Left ventricle myocardium inferior (tissue), 1 donor: ENCODE data around the gene OR10H5. TPM values are rescaled to one million over a fixed set of nuclear protein-coding genes. Genes with fewer than 3 reads are reported as not detected.

Source experiments
- DNase-seq: peaks from one replicate; pipeline ENCODE4 v3.0.0-alpha.2; 2020
- H3K27ac ChIP-seq: fragments of 200-600 bp; replicated peaks from 2 replicates; pipeline ENCODE4 v1.8.0; 2021
- H3K27me3 ChIP-seq: fragments of 200-600 bp; 2 replicates; pipeline ENCODE4 v1.8.0; 2021; ENCODE audit warnings: low read depth
- H3K36me3 ChIP-seq: fragments of 200-600 bp; 2 replicates; pipeline ENCODE4 v1.8.0; 2021
- H3K4me1 ChIP-seq: fragments of 200-600 bp; 2 replicates; pipeline ENCODE4 v1.8.0; 2021
- H3K4me3 ChIP-seq: fragments of 200-600 bp; 2 replicates; pipeline ENCODE4 v1.8.0; 2021; ENCODE audit warnings: mild to moderate bottlenecking, moderate library complexity
- H3K9me3 ChIP-seq: fragments of 200-600 bp; replicated peaks from 2 replicates; pipeline ENCODE4 v1.8.0; 2021
- CTCF ChIP-seq: fragments of 200-600 bp; IDR thresholded peaks from 2 replicates; pipeline ENCODE4 v1.8.0; 2021; ENCODE audit warnings: antibody characterized with exemption, mild to moderate bottlenecking, borderline replicate concordance
- intact Hi-C: fragments of 100-400 bp; cut with micrococcal nuclease; formaldehyde crosslinking; loops from one replicate; pipeline ENCODE4 v1.11.0; 2022
- long read RNA-seq: library from polyadenylated mRNA; unstranded; transcript quantifications from one replicate; pipeline ENCODE4 v2.0.0, GENCODE V29; 2021
- total RNA-seq: library from RNA; stranded (reverse); fragmentation: NEBNext Ultra II Directional; extraction: Animal tissue kit (Norgen Biotek cat#: 25700); gene quantifications from one replicate; pipeline ENCODE4 v1.2.1, GENCODE V29; 2021
- donor health status: DM: no; HTN: yes; CAD: no; lungs with severe emphysema.

Gene OR10H5
- total RNA-seq, result not detected
- long read RNA-seq, result 0 reads

- no peak within 1 kb of the TSS for H3K4me3 ChIP-seq
Measured at GRCh38 chr19:15787611-15788155, at the start of gene OR10H5. OR10H5 (plus strand) TSS chr19:15787661; CDS start chr19:15794049, 6,388 bp downstream.

GRCh38 chr19:15737722-15738121, 49.7 kb upstream of the OR10H5 start, which contains the start of gene OR10H3:
OR10H3 (plus strand) TSS chr19:15737985; CDS start chr19:15741393, 3,408 bp downstream.
- Histone ChIP-seq H3K27me3 (peaks cover 5% of the 10 kb centered on the region), H3K9me3 (peaks cover 20% of the 10 kb centered on the region), H3K4me1 (peaks cover under 1% of the 10 kb centered on the region), H3K36me3 (no peaks in the 10 kb centered on the region), H3K27ac (no peak within 1 kb of the TSS), H3K4me3 (no peak within 1 kb of the TSS)
- no peak for DNase-seq
- TF ChIP-seq CTCF, result no peak
- intact Hi-C loops, result no loop called here

More at GRCh38 chr19:15787611-15788155, at the start of gene OR10H5:
- Histone ChIP-seq H3K27ac (no peak within 1 kb of the TSS), H3K27me3 (peaks cover 49% of the 10 kb centered on the region), H3K36me3 (no peaks in the 10 kb centered on the region), H3K9me3 (no peaks in the 10 kb centered on the region), H3K4me1 (no peaks in the 10 kb centered on the region)
- intact Hi-C loops, result no loop called here
- no peak for TF ChIP-seq CTCF
- DNase-seq, result no peak

DNA sequence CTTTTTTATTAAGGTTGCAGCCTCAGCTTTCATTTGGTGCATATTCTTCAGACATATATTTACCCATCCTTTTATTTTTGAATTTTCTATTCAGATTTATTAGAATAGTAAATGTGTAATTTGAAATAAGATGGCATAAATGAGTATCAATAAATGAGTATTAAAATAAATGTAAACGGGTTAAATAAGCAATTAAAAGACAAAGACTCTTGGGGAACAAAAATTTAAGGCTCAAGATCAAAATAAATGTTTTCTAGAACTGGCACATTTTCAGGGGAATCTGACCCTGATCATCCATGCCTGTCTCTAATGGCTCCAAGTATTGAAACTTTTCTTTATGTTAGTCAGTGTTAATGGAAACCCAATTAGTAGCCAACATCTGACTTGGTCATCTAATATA, 46.7 kb upstream of the OR10H5 start:
- Histone ChIP-seq H3K27ac (no peak overlapping the region), H3K9me3 (peaks cover 20% of the 10 kb centered on the region), H3K4me1 (no peaks in the 10 kb centered on the region), H3K4me3 (no peak overlapping the region), H3K27me3 (peaks cover 27% of the 10 kb centered on the region), H3K36me3 (no peaks in the 10 kb centered on the region)
- TF ChIP-seq CTCF, result no peak
- DNase-seq, result no peak
- intact Hi-C loops, result no loop called here

GRCh38 chr19:15748239-15748638, 39.2 kb upstream of the OR10H5 start:
- H3K36me3 ChIP-seq, result no peaks in the 10 kb centered on the region
- intact Hi-C loops, result no loop called here
- H3K4me1 ChIP-seq, result no peaks in the 10 kb centered on the region
- H3K27me3 ChIP-seq, result peaks cover 56% of the 10 kb centered on the region
- no peak for DNase-seq
- H3K27ac ChIP-seq, result no peak overlapping the region
- H3K9me3 ChIP-seq, result peaks cover 6% of the 10 kb centered on the region
- no peak overlapping the region for H3K4me3 ChIP-seq
- no peak for TF ChIP-seq CTCF

- intact Hi-C loops, result no loop called here
- DNase-seq, result no peak
- H3K4me3 ChIP-seq, result no peak overlapping the region
- H3K9me3 ChIP-seq, result no peaks in the 10 kb centered on the region
- peaks cover 58% of the 10 kb centered on the region for H3K27me3 ChIP-seq
- no peak overlapping the region for H3K27ac ChIP-seq
- no peaks in the 10 kb centered on the region for H3K36me3 ChIP-seq
- TF ChIP-seq CTCF, result no peak
- H3K4me1 ChIP-seq, result no peaks in the 10 kb centered on the region
Measured at GRCh38 chr19:15758379-15758778, 29.1 kb upstream of the OR10H5 start.
